Measurements from ENCODE around the gene DOCK9.

DOCK9 gene

GRCh38 chr13:98848746-98849145, 129.1 kb downstream of the DOCK9 start:
- no peak for DNase-seq (ENCODE audit: low spot score)

GRCh38 chr13:98847780-98848179, 130.1 kb downstream of the DOCK9 start:
- no peak for DNase-seq (ENCODE audit: low spot score)

DNA sequence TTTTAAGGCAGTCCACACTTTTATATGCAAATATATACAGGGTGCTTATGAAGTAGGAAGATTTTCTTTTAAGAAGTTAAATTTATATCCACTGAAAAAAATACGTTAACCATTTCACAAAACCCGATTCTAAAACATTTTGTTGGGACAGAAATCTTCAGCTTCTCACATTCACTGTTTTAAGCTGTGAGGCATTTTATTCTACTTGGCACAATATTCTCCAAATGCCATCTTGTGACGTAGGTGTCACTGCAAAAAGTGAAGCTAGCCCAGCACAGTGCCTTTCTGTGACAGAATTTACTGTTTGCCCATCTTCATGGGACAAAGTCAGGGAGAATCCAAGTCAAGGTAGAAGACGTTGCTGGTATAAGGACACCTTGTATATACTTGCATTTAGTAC, 130.9 kb downstream of the DOCK9 start:
- DNase-seq (ENCODE audit: low spot score): no peak

GRCh38 chr13:98846521-98846920, 131.3 kb downstream of the DOCK9 start:
- DNase-seq (ENCODE audit: low spot score): no peak

- DNase-seq (ENCODE audit: low spot score): no peak
Observed at GRCh38 chr13:98845742-98846141, 132.1 kb downstream of the DOCK9 start.

DNA sequence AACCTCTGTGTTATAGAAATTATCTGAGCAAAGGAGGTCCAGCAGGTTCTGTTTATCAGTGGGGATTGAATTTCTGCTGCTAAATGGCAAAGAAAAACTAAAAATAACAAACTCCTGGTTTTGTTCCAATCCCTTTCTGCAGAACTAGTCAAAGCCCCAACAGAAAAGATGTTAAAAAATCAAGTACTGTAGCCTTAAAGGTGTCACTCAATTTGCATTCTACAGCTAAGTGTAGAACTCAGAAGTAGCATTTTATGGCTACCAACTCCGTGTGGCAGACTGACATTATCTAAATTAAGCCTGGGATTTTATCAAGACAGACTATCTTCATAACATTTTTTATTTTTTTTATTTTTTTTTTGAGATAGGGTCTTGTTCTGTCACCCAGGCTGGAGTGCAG, 133.8 kb downstream of the DOCK9 start:
- DNase-seq (ENCODE audit: low spot score): no peak

GRCh38 chr13:98843482-98843877, 134.4 kb downstream of the DOCK9 start:
- DNase-seq (ENCODE audit: low spot score): no peak

- peak; percentile 78 for DNase-seq (ENCODE audit: low spot score)
Observed at GRCh38 chr13:98842858-98843481, 134.9 kb downstream of the DOCK9 start.

- DNase-seq (ENCODE audit: low spot score): no peak
Observed at GRCh38 chr13:98842070-98842469, 135.8 kb downstream of the DOCK9 start.

- DNase-seq (ENCODE audit: low spot score): peak; percentile 80
Observed at GRCh38 chr13:98839856-98840769, 137.8 kb downstream of the DOCK9 start.

GRCh38 chr13:98838776-98839175, 139.1 kb downstream of the DOCK9 start:
- DNase-seq (ENCODE audit: low spot score): no peak

DNA sequence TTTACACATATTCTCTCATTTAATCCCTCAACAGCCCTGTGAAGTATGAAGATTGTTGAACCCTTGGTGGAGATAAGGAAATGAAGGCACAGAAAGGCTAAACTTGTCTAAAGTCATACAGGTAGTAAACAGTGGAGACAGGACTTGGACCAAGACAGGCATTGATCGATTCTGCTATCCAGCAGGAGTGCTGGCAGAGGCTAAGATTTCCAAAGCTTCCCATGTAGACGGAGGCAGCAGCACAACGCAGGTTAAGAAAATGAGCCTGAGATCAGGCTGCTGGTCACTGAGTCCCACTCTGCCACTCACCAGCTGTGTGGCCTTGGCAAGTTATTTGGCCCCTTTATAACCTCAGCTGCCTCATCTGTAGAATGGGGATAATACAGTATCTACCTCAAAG, 140.0 kb downstream of the DOCK9 start:
- DNase-seq (ENCODE audit: low spot score): no peak

DNA sequence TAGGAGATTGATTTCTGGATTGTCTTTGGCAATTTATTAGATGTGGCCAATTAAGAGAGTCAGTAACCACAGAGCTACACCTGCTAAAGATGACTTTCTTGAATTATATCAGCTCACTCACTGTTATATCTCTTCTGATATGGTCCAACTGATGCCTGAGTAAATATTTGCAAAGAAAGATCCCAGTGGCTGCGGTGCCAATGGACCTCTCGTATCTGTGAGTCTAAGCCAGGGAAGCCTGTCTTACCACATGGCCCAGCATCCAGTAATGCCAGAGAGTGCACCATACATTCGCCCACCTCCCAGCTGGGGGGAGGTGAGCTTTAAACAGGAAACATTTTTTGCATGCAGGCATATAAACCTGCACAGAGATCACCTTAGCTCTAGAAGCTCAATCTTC, 142.7 kb downstream of the DOCK9 start:
- no peak for DNase-seq (ENCODE audit: low spot score)

DNA sequence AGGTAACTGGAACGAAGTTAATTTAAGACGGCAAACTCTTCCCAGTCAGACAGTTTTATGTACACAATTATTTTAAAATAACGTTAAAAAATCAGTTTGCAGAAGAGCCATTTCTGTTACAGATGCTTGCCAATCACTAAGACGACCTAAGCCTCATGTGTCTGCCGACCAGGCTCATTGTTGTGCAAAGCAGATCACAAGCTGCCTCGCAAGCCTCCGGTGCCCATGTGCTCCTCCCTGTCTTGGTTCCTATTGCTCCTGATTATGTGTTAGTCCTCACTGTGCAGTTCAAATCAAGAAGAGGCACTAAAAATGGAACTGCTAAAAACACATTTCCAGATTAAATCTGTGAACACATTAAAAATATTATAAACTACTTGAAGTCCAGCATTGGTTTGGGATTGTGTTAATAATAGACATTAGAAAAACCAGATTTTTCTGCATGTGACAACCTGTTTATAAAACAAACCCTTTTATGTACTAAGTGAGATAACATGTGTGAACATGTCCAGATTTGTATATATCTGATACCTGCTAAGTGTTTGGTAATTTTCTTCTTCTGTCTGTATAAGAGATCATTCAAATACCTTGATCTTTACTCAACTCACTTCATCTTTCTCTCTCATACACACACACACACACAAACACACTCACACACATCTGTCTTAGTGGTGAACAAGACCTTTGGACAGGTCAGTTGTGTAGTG, 143.5 kb downstream of the DOCK9 start:
- no peak for DNase-seq (ENCODE audit: low spot score)

DNA sequence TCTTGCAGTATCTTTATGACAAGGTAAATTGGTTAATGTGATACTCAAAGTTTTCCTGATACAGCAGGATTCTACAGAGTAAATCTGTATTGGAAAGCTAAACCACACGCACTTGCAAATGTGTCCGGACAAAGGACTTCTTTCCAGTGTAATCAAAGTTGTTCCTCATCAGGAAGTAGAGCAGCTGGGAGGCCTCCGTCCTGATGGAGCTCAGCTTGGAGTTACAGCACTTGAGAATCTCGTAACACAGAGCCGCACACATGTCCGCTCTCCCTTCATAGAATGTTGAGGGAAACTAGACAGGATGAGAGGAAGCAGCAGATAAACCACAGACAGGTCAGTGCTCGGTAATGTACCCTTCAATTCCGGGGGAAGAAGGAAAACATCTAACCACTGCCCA, 146.6 kb downstream of the DOCK9 start:
- DNase-seq (ENCODE audit: low spot score): no peak

- DNase-seq (ENCODE audit: low spot score): no peak
Observed at GRCh38 chr13:98829541-98829940, 148.3 kb downstream of the DOCK9 start.

- no peak for DNase-seq (ENCODE audit: low spot score)
Observed at GRCh38 chr13:98828614-98829013, 149.2 kb downstream of the DOCK9 start.

DNA sequence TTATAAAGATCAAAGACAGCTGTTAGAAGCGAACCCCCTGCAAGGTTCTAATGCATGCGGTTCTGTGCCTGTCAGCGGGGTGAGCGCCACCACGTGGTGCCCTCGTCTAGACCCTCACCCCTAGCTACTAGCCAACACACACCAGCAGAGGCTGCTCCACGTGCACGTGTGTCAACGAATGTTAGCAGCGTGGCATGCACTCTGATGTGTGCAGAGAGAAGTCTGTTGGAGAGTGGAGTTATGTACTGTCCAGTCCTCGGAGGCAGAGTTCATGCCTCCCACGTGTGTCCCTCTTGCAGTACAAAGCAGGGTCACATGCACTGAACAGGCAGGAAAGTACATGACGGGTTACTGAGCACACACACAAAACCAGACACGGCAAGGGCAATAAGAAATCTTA, 150.4 kb downstream of the DOCK9 start:
- no peak for DNase-seq (ENCODE audit: low spot score)

- DNase-seq (ENCODE audit: low spot score): no peak
Observed at GRCh38 chr13:98826146-98826545, 151.7 kb downstream of the DOCK9 start.

DNA sequence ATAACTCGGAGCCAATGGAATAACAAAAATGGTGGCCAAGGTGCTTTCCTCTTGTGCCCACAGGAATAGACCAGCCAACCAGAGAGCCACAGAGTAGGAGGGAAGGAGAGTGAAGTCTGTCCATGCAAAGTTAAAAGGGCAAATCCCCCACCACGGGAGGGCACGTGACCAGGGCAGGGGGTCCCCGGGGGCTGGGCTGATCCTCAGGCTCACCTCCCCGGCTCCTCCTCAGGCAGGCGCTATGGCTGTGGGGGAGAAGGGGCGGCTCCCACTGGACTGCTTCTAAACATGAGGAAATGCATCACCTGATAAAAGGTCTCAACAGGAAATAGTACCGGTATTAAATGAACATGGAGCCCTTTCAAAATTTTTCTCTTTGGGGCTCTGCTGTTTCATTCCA, 152.2 kb downstream of the DOCK9 start:
- DNase-seq (ENCODE audit: low spot score): no peak

GRCh38 chr13:98824376-98825160, 153.3 kb downstream of the DOCK9 start:
- DNase-seq (ENCODE audit: low spot score): no peak

DNA sequence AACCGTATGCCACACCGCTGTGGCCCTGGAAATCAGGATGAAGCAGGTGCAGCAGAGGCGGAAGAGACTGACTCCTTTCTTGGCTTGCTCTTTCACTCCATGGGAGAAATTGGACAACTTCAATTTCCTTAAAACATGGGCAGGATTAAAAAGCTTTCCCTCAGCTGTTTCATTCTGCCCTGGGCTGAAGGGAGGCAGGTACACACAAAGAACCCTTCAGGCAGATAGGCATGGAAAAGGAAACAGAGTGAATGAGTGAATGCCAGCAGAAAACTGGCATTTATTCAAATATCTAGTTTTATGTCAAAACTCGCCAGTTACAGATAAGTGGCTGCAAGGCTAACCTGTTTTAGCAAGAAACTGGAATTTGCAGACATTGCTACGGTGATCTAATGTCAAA, 154.4 kb downstream of the DOCK9 start:
- DNase-seq (ENCODE audit: low spot score): no peak

Measured in AG08396 (cell line).